ENCODE data around the gene TMEM44.

Gene TMEM44

GRCh38 chr3:194667363-194667762 lies 34.1 kb upstream of the TMEM44 start:
- no peak for DNase-seq (ENCODE audit: extremely low read depth, low read depth)
- TF ChIP-seq CTCF (IDR thresholded peaks at IDR 0.05; ENCODE audit: low read depth, low read length, missing control alignments) = no peak
- no peak overlapping the region for H3K4me3 ChIP-seq (replicated peaks; ENCODE audit: low read depth, low read length)

- DNase-seq (ENCODE audit: extremely low read depth, low read depth) = no peak
- H3K4me3 ChIP-seq (replicated peaks; ENCODE audit: low read depth, low read length) = no peak overlapping the region
- TF ChIP-seq CTCF (IDR thresholded peaks at IDR 0.05; ENCODE audit: low read depth, low read length, missing control alignments) = no peak
Observed at GRCh38 chr3:194664857-194665256, 31.6 kb upstream of the TMEM44 start.

- no peak for DNase-seq (ENCODE audit: extremely low read depth, low read depth)
- TF ChIP-seq CTCF (IDR thresholded peaks at IDR 0.05; ENCODE audit: low read depth, low read length, missing control alignments) = no peak
- H3K4me3 ChIP-seq (replicated peaks; ENCODE audit: low read depth, low read length) = no peak overlapping the region
Observed at GRCh38 chr3:194661946-194662345, 28.7 kb upstream of the TMEM44 start.

GRCh38 chr3:194661374-194661773 lies 28.2 kb upstream of the TMEM44 start:
- DNase-seq (ENCODE audit: extremely low read depth, low read depth) = no peak
- H3K4me3 ChIP-seq (replicated peaks; ENCODE audit: low read depth, low read length) = no peak overlapping the region
- no peak for TF ChIP-seq CTCF (IDR thresholded peaks at IDR 0.05; ENCODE audit: low read depth, low read length, missing control alignments)

- H3K4me3 ChIP-seq (replicated peaks; ENCODE audit: low read depth, low read length) = no peak overlapping the region
- no peak for TF ChIP-seq CTCF (IDR thresholded peaks at IDR 0.05; ENCODE audit: low read depth, low read length, missing control alignments)
- no peak for DNase-seq (ENCODE audit: extremely low read depth, low read depth)
Observed at GRCh38 chr3:194659778-194660177, 26.6 kb upstream of the TMEM44 start.

- TF ChIP-seq CTCF (IDR thresholded peaks at IDR 0.05; ENCODE audit: low read depth, low read length, missing control alignments) = no peak
- no peak overlapping the region for H3K4me3 ChIP-seq (replicated peaks; ENCODE audit: low read depth, low read length)
- DNase-seq (ENCODE audit: extremely low read depth, low read depth) = no peak
Observed at GRCh38 chr3:194658477-194659242, 25.4 kb upstream of the TMEM44 start.

- H3K4me3 ChIP-seq (replicated peaks; ENCODE audit: low read depth, low read length) = no peak overlapping the region
- no peak for DNase-seq (ENCODE audit: extremely low read depth, low read depth)
- TF ChIP-seq CTCF (IDR thresholded peaks at IDR 0.05; ENCODE audit: low read depth, low read length, missing control alignments) = no peak
Observed at GRCh38 chr3:194657439-194657838, 24.2 kb upstream of the TMEM44 start.

All from HFF-Myc (cell line).